GF-D8 (cell line): ENCODE results near the gene TRABD2B.

ENCODE experiments used
- DNase-seq: peaks from one replicate; lab custom pipeline; 2025; lab: John Stamatoyannopoulos, UW

Gene TRABD2B

DNA sequence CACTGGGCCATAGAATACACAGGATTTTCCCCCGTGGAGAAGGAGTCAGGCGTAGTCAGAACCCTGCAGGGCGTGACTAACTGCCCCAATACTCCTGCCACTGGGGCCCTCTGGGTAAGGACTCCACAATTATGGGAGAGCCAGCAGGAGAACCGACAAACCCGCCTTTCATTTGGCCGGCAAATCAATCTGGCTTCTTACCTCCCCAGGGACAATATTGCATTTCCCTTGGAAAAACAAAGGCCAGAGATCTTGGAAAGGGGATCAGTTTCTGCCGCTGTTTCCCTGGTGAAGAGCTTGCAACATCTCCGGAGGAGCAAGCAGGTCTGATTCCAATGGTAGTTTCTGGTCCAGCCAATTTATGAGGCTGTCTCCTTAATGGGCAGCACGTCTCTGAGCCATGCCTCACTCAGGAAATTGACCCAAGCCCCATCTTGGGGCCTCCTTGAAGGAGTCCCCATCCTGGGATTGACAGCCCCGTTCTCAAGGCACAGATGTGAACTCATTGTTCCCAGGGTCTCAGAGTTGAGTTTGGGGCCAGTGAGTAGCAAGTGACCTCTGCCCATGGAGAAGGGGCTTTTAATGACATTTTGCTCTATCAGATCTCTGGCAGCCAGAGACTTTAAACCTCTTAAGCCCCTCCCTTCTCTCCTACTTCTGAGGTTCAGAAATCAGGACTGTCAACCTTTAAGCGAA, 4.3 kb downstream of the TRABD2B start:
- DNase-seq = no peak

DNA sequence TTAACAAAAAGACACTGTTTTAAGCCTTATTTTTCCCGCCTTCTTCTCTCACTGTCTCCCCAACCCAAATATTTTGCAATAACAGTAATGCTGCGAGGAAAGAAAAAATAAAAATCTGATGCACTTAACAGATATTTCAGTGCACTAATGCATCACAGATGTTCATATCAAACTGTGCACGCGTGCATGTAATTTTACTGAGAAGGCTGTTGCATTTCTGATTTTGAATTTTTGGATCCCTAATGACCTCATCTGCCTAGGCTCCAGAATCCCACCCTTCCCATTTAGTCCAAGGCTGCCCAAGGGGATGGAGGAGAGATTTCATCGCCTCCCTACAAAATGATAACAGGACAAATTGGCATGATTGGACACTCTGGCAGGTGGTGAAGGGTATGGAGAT, 5.5 kb downstream of the TRABD2B start:
- no peak for DNase-seq

DNA sequence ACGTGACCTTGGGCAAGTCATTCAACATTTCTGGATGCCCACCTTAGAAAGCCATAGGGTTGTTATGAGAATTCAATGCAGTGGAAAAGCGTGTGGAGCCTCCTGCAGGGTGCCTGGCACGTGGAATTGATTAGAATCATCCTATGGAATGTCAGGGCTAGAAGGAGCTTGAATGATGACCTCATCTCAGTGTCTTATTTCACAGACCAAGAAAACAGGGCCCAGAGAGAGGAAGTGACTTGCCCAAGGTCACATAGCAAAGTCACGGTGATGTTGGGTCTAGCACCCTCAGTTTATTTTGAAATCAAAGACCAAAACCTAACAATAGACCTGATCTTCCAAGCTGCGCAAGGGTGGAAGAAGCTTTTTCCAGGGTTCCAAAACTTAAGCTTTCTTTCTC, 6.0 kb downstream of the TRABD2B start:
- DNase-seq = no peak

DNA sequence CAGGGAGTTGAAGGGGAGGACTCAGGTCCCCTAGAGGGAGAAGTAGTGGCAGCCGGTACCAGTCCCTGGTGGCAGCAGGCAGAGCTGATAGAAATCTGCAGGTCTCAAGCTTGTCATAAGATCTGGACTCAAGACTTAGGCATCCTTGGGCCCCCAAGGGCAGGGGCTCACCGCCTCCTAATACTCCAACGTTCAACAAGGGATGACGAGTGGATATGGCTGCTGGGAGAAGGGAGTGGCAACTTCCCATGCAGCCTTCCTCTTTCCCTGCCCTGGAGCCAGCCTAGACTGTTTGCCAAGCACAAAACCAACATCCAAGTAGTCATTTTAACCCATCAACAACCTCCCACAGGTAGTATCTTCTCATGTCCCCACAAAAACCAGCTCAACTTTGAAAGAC, 6.9 kb downstream of the TRABD2B start:
- no peak for DNase-seq

DNA sequence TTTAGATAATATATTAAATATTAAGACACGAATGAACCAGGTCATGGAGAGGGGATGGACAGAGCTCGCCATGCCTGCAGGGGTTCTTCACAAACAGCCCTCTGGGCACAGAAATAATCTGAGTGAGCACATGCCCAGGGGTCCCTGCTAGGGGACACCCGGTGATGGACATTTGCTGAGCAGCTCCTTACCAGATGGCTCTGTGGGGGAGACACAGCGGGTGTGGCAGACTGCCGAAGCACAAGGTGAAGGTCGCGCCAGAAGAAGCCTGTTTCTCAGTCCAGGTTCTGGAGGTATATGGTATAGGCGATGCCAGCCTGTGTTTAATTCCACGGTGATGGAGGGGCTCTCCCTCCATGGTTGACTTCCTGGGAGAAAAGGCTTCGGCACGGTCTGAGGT, 9.6 kb downstream of the TRABD2B start:
- no peak for DNase-seq

DNA sequence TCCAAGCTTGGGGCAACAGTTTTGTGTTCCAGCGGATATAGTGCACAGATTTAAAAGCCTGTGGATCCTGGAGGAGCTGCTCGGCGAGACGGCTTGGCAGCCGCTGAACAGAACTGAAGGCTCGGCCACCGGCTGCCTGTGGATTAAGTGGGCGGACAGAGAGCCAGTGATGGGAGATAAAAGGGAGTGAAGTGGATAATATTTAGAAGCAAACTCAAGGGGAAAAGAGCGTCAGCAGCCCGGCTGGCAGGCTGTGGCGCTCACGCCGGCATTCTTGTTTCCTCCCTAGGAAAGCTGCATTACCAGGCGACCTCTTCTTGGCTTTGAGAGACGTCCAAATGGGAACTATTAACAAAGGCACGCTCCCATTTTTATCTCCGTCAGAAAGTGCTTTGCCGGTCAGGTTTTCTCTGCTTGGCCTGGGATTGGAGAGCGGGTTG, 10.4 kb downstream of the TRABD2B start:
- no peak for DNase-seq

DNA sequence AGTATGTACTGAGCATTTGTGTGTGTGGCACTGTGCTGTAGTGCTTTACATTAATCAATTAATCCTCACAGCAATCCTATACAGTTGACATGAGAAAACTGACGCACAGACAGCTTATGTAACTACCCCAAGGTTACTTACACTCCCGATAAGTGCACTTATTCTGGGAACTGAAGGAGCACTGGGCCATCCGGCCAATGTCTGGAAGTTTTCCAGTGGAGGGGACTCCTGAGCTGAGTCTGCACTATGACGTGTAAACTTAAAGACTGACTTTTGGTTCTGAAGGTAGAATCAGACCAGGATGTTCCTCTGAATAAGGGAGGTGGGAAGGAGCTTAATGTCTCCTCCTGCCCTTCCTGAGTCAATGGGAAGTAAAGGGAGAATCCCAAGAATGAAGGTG, 12.2 kb downstream of the TRABD2B start:
- no peak for DNase-seq

DNA sequence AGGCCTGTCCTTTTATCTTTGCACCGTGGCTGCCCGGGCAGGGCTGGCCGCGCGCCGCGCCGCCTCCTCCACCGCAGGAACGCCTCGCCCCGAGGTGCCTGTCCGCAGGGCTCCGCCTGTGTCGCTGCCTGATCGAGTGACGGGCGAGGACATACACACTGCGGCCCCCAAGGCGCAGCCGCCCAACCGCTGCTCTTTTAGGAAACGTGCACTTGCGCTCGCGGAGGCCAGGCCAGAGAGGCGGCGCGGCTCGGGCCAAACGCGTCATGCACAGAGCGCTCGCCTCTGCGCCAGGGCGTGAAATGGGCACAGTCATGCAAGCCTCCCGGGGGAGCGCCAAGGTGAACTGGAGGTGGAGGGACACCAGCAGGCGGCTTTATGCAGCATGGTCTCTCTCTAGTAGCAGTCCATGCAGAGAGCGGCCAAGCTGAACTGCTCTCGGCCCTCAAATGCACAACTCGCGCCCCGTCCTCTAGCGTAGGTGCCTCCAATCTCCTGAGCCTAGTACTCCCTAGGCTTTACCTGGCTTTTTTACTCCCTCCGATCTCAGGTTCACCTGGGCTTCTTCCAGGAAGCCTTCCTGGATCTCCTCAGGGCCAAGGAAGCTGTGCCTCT, 12.9 kb downstream of the TRABD2B start:
- DNase-seq = no peak

DNA sequence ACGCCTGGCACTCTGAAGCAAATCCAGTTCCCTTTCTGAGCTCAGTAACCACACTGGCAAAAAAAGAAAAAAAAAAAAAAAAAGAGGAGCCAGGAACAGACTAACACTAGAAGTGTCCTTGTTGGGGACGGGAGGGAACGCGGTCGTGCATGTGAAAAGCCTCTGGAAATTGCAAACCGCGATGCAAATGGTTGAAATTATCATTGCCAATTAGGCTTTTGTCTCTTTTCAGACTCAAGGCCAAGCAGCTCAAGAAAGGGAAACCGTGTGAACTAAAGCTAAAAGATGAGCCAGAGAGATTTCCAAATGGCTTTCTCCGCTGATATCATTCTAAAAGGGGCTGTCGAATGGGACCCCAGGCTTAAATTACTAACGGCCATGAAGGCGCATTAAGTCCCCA, 13.5 kb downstream of the TRABD2B start:
- DNase-seq = no peak

DNA sequence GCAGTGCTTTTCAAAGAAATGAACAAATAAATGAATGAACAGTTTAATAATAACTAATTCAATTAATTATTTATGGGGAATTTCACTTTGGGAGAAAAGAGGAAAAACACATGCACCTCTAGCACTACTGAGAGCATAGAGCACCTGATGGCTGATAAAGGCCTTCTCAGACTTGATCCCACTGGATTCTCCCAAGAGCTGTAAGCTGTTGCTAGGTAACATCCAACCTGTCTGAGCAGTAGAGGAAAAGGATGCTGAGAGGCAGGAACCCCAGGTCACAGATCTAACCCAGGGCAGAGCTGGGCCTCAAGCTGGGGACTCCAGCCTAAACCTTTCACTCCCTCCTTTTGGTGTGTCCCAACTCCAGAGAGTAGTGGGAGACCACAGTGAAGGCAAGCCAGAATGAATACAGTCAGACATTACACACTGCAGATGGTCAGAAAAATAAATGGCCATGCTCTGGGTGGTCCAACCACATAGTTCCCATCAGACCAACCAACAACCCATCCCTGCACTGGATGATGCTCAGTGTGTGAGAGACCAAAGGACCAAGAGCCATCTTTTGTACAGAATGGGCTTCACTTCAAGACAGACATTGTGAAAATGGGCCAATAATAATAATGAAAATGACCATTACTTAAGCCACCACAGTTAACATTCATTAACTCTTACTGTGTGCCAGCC, 15.4 kb downstream of the TRABD2B start:
- no peak for DNase-seq

DNA sequence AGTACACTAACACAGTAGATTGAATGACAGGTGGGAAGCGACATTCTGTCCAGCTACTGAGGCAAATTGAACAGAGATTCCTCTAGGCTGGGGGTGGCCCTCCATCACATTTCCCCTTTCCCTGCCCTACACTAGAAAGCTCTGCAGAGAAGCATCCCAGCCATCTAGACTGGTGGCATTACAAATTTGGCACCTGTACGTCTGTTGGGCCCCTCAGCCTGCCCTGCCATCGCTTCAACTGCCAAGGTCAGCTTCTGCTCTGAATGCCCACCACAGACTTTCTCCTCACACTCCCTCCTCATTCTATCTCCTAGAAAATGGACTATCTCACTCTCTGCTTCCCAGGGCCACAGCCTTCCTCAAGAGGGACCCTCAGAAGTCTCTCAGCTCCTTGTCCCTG, 16.7 kb downstream of the TRABD2B start:
- no peak for DNase-seq

DNA sequence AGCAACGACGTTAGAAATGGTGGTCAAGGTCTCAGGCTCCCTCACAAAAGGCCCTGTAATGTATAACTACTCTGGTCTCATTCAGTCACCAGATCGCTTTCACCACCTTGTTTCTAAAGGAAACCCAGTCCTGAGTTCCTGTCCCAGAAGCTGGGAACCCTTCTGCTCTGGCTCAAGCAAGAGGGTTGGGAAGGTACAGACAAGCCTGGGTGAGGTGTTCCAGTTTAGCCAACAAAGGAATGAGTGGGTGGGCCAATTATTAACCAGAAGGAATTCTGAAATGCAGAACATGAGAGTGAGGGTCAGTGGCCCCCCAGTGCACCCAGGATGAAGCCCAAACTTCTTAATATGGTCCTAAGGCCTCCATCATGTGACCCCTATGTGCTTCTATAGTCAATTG, 17.5 kb downstream of the TRABD2B start:
- DNase-seq = no peak

DNA sequence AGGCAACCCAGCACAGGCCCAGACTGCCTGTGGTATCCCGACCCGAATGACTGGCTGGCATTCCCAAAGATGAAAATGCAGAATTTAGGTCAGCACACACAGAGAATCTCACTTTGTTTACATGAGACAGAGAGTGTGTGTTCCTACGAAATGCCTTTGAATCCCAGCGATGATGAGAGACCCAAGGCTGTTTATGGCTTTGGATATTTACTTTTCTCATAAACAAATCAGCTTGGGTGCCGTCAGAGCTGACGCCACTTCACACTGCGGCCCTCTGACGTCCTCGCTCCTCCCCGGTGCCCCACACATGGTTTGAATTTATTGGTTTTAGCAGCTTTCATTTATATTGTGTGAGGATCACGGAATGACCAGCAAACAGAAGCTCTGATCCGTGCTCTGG, 18.7 kb downstream of the TRABD2B start:
- no peak for DNase-seq

DNA sequence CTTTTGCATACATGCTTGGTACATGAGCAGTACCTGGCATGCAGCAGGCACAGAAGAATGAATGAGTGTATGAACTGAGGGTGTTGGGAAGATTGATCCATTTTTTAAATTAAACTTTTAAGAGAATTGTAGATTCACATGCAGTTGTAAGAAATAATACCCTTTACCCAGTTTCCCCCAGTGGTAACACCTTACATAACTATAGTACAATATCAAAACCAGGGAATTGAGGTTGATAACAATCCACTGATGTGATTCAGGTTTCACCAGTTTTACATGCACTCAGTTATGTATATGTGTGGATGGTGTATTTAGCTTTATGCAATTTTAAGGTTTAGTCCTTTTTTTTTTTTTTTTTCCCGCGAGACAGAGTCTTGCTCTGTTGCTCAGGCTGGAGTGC, 20.5 kb downstream of the TRABD2B start:
- DNase-seq = no peak

DNA sequence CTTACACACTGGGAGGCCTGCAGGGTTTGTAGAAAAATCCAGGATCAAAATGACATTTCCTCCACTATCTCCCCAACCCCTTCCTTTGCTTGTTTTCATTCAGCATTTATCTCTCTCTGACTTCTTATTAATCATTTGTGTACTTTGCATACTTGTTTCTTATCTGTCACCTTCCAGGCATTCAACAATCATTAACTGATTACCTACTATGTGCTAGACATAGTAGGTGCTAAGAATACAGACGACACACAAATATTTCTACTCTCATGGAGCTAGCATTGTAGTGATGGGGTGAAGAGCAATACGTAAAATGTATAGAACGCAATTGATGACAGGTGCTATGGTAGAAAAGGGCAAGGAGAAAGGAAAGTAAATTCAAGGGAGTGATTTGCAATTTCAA, 20.9 kb downstream of the TRABD2B start:
- DNase-seq = no peak

DNA sequence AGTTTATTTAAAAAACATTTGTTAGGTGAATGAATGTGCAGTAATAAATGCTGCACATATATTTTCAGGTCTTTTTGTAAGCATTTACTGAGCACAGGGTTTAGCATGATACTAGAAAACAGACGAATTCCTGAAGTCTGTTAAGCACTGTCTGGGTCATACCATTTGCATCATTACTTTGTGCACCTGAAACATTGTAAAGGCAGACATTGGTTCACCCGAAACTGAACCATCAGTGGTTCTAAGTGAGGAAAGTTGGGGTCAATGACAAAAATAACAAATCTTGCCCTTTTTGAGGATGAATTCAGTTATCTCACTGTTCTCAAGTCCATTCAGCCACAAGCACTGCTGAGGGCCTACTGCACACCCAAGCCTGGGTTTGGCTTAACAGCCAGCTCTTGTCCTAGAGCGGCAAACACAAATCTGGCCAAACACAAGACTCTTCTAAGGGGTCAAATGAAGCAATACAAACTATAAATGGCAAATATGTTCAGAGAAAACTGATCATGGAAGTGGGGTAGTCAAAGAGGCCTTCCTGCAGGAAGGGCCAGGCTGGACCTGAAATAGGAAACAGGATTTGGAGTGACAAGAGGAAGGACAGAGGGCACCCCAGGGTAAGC, 21.8 kb downstream of the TRABD2B start:
- DNase-seq = no peak

DNA sequence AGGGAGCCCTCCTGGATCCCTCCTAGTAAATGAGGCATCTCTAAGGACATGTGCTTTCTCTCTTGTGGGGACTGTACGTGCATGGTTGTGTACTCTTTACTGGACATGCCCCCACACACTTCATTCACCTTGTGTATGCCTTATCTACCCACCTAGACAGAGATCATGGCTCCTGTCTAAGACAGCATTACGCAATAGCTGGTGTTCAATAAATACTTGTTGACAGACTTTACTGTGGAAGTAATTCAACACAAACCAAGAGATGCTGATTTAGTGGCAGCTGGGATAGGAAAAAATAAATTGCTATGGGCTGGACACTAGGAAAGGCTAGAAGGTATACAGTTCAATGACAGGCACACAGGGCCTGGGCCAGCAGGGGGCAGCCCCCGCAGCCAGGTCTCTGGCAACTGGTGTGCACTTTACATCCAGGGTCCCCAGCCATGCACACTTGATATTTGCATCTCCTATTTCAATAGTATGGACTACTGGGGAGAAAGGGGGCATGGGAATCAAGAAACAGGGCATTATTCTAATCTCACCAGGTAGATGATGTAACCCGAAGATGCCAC, 24.2 kb downstream of the TRABD2B start:
- no peak for DNase-seq

DNA sequence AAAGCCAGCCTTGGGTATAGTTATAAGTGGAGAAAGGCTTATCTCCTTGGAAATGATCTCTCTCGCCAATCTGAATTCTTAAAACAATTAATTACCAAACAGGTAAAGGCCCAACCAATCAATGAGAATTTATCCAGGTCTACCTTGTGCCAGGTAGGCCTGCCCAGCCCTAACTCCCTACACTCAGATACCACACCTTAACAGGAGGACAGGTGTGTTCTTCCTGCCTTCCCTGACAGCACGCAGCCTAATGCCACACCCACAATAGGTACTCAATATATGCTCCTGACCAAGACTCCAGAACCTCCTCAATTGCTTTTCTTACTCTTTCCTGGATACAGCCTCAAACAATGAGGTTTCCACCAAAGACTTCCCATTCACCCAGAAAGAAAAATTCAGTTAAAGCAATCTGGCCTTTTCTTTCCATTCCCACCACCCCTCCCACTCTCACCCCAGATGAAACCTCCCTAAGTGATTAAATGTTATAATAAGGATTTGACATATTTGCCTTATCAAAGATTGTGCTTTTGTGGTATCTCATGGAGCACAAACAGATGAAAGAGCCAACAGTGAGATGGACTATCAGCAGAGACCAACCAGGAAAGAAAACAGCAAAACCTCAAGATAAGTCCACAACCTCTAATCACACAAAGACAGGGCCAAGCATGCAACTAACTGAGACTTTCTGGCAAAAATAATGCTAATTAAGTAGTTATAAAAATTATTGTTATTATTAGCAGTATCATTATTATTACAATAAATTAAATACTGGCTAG, 25.6 kb downstream of the TRABD2B start:
- DNase-seq = no peak

DNA sequence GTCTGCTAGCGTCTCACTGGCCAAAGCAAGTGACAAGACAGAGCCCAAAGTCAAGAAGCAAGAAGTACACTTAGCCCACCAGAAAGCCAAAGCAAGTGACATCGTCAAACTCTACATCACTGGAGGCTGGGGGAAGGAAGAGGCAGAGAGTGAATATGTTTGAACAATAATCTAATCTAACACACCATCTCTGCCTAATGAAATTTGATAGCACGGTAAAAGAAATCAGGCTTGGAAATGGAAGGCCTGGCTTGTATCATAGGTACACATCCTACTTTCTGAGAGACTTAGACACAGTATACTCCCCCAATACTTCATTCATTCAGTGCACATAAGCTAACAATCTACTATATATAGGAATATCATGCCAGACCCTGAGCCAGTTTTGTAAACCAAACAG, 26.3 kb downstream of the TRABD2B start:
- DNase-seq = no peak

DNA sequence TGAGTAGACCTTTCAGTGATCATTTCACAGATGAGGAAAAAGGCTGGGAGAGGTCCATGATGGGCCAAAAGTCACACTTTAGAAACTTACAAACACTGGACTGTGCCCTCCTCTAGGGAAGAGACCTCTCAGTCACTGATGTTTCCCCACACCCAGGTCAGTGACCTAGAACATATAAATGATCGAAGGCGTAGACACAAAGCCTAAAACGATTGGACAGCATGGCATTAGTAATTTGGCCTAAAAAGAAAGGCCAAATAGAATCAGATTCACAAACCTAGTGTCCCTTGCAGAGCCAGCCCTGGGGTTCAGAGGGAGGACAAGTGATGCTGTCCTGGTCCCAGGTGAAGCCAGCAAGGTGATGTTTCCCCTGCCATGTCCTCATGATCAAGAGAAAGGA, 27.7 kb downstream of the TRABD2B start:
- no peak for DNase-seq

DNA sequence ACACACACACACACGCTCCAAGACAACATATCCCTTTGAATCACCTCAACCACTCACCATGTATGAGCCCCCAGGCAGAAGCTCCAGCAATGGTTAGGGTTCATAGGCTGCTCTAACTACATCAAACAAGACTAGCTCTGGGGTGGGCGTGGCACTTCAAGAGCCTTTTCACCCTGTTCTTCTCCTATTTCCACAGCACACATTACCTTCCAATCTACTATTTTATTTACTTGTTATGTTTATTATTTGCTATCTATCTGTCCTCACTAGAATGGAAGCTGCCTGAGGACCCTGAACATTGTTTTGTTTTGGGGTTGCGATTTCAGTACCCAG, 28.7 kb downstream of the TRABD2B start:
- DNase-seq = no peak
